ENCODE data around the gene AKAP5. TPM values are rescaled to one million over a fixed set of nuclear protein-coding genes. Genes with fewer than 3 reads are reported as not detected.

The AKAP5 gene
- total and polyA plus RNA-seq, 2 of the 8 experiments (the other 6 are each of a cell fraction or from before 2014, with no cell fraction given): 0.50 to 3.8 TPM

DNA sequence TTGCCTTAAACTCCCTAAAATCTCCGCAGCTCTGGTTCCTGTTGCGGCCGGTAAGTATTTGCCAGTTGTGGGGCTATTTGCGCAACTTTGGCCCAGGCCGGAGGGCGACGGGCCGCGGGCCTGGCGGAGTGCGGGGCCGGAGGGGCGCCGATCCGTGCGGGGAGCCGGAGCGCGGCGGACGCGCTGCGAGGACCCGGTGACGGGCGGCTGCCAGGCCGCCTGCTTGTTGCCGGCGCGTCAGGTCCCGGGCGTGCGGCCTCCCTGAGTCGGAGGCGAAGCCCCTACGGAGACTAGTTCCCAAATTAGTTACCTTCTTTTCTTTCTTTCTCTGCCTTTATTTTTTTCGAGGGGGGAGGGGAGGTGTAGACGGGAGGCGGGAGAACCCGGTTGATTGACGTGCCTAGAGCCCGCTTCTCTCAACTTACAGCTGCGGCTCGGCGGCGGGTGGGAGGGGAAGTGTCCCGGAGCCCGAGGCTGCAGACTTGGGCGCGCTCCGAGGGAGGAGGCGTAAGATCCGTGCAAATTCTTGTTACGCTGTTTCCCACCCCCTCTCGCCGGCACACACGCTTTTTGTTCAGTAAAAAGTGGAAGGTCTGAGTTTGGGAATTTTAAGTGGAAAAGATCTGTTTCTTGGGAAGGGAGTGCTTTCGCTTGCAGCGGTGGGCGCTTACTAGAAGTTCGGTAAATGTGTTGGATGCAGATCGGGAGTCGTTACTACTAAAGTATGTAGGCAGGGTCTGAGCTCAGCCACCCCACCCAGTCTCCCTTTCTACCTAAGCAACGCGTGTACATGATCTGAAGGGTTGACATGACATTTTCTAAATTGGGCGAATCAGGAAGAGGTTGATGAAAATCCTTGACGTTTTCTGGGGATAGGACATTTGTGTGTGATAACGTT, 39.8 kb downstream of the AKAP5 start:
- H2BK5ac ChIP-seq (ENCODE audit: low read depth, low read length): peak overlapping the region; percentile 96
- H3K4me2 ChIP-seq (ENCODE audit: insufficient read depth in 1 of 2, low read depth in 2 of 2, low read length in 2 of 2): peak overlapping the region; percentile 97
- peak overlapping the region; percentile 68 to 93 (median 78) for H3K4me3 ChIP-seq (ENCODE audit: extremely low read depth in 1 of 4, insufficient read depth in 2 of 4, low read depth in 3 of 4, low read length in 4 of 4)
- H2BK15ac ChIP-seq (ENCODE audit: low read length): no peak overlapping the region
- peak overlapping the region; percentile 84 for H3K14ac ChIP-seq (ENCODE audit: insufficient read length)
- peak overlapping the region; percentile 77; the same call in 1 of the 2 replicates for H2BK12ac ChIP-seq (ENCODE audit: low read depth, low read length)
- peak overlapping the region; percentile 25 for H4K91ac ChIP-seq (replicated peaks; ENCODE audit: insufficient read length, low read length)
- peak overlapping the region; percentile 99 for H4K5ac ChIP-seq (ENCODE audit: insufficient read length, low read depth, low read length)
- FAIRE-seq: no peak
- H3K9ac ChIP-seq (replicated peaks in 1 of 4; ENCODE audit: extremely low read depth in 1 of 4, low read depth in 3 of 4, low read length in 3 of 4): peak overlapping the region; percentile 95 to 98 (median 96)
- peak overlapping the region; percentile 96 for H3K27ac ChIP-seq (ENCODE audit: low read depth, low read length)
- ChIA-PET CTCF (ENCODE audit: partially characterized antibody) (interaction anchor here (0.9 to 1.4 kb wide), 4 partner anchors 11 to 161 kb away, joined by 3 to 6 read pairs (median 4); no protein-coding TSS in a partner anchor), POLR2A (ENCODE audit: partially characterized antibody) (interaction anchor here (0.5 to 4.4 kb wide), 54 partner anchors 9 to 1360 kb away, joined by 3 to 52 read pairs (median 4); partner anchors contain the start of genes AKAP5, HSPA2 and MTHFD1)
- H3K56ac ChIP-seq (replicated peaks; ENCODE audit: insufficient read length, low read depth, low read length): peak overlapping the region; percentile 94
- peaks cover 3 to 6% of the 10 kb centered on the region in 2 experiments for H4K20me1 ChIP-seq (replicated peaks in 1 of 2; ENCODE audit: control insufficient read depth in 1 of 2, insufficient read depth in 2 of 2, low read length in 2 of 2)
- H3K27me3 ChIP-seq (replicated peaks in 1 of 4; ENCODE audit: control insufficient read depth in 3 of 4, extremely low read depth in 1 of 4, insufficient read depth in 3 of 4, low read length in 3 of 4): no peaks in the 10 kb centered on the region
- H3K79me1 ChIP-seq (ENCODE audit: low read depth, low read length): peaks cover 6% of the 10 kb centered on the region
- 2% methylated on average over 55 of the region's 68 CpGs; no CpG with 5 or more reads in 1 of the 2 experiments for WGBS, 2 experiments (ENCODE audit: extremely low coverage in 1 of 2, insufficient coverage in 1 of 2, insufficient read length in 1 of 2, insufficient replicate concordance in 2 of 2, low coverage in 1 of 2, low lambda C conversion rate in 2 of 2, missing lambda C conversion rate in 1 of 2)
- H2AFZ ChIP-seq (ENCODE audit: low read length): no peak overlapping the region
- H2BK20ac ChIP-seq (ENCODE audit: low read length): no peak overlapping the region
- DNase-seq (ENCODE audit: low read depth in 1 of 2, low spot score in 2 of 2): peak; percentile 62 to 84
- peak overlapping the region; percentile 99 for H4K8ac ChIP-seq (ENCODE audit: extremely low read depth, insufficient read depth, low read length)
- H3K4ac ChIP-seq (replicated peaks; ENCODE audit: insufficient read length, low read depth, low read length): no peak overlapping the region
- peaks cover 19% of the 10 kb centered on the region for H3K23me2 ChIP-seq (ENCODE audit: low read depth, low read length)
- no peaks in the 10 kb centered on the region for H3K36me3 ChIP-seq (ENCODE audit: control insufficient read depth in 2 of 4, insufficient read depth in 4 of 4, low read length in 3 of 4)
- peaks cover 11 to 70% of the 10 kb centered on the region in 2 experiments; a peak in 3 of 4 replicates for H3K79me2 ChIP-seq (ENCODE audit: control insufficient read depth in 1 of 2, insufficient read depth in 2 of 2, low read length in 2 of 2)
- H3K23ac ChIP-seq (ENCODE audit: insufficient read length): no peak overlapping the region
- no peak overlapping the region for H2AK5ac ChIP-seq (ENCODE audit: low read depth, low read length)
- no peak overlapping the region for H2BK120ac ChIP-seq (replicated peaks; ENCODE audit: low read depth, low read length)
- H3K9me3 ChIP-seq (ENCODE audit: insufficient read depth in 2 of 2, low read depth in 1 of 2, low read length in 1 of 2): no peaks in the 10 kb centered on the region
- H3K4me1 ChIP-seq (replicated peaks in 1 of 4; ENCODE audit: control insufficient read depth in 3 of 4, insufficient read depth in 4 of 4, low read length in 3 of 4): peaks cover 2 to 16% (median 12%) of the 10 kb centered on the region in 4 experiments; a peak in 5 of 7 replicates
- H3K18ac ChIP-seq (ENCODE audit: extremely low read depth, low read length): peak overlapping the region; percentile 98
- TF ChIP-seq RBBP5 (IDR thresholded peaks at IDR 0.05; ENCODE audit: borderline replicate concordance, low read depth, low read length): peak; percentile 87; the same call in 1 of the 2 replicates
- TF ChIP-seq POLR2A (IDR thresholded peaks at IDR 0.05; ENCODE audit: control extremely low read depth in 1 of 2, low read depth in 2 of 2, low read length in 2 of 2): peak; percentile 9 to 85
- TF ChIP-seq FOSL1 (IDR thresholded peaks at IDR 0.05; ENCODE audit: insufficient read depth, low read depth, low read length): no peak
- TF ChIP-seq SAP30 (IDR thresholded peaks at IDR 0.05; ENCODE audit: insufficient read depth, insufficient replicate concordance, low read length): peak; percentile 82
- TF ChIP-seq RXRA (IDR thresholded peaks at IDR 0.05; ENCODE audit: insufficient read depth, low read depth, low read length): no peak
- TF ChIP-seq KDM4A (IDR thresholded peaks at IDR 0.05; ENCODE audit: low read depth, low read length, severe bottlenecking): peak; percentile 50
- 0 out of 2 replicates have a peak, but pooled peaks have one; percentile 22 for TF ChIP-seq SP1 (IDR thresholded peaks at IDR 0.05; ENCODE audit: low read depth, low read length)
- peak; percentile 19 to 50; a peak in 2 of 4 replicates for TF ChIP-seq SIN3A (conservative IDR thresholded peaks at IDR 0.05 in 1 of 2, IDR thresholded peaks at IDR 0.05 in 1 of 2; ENCODE audit: low read depth in 1 of 2, low read length in 2 of 2)
- TF ChIP-seq EP300 (IDR thresholded peaks at IDR 0.05; ENCODE audit: borderline replicate concordance in 1 of 2, low read depth in 2 of 2, low read length in 2 of 2): 0 out of 3 replicates have a peak, but pooled peaks of 1 of the 2 experiments have one; percentile 16
